ENCODE data around the gene COL8A1.

Gene COL8A1

DNA sequence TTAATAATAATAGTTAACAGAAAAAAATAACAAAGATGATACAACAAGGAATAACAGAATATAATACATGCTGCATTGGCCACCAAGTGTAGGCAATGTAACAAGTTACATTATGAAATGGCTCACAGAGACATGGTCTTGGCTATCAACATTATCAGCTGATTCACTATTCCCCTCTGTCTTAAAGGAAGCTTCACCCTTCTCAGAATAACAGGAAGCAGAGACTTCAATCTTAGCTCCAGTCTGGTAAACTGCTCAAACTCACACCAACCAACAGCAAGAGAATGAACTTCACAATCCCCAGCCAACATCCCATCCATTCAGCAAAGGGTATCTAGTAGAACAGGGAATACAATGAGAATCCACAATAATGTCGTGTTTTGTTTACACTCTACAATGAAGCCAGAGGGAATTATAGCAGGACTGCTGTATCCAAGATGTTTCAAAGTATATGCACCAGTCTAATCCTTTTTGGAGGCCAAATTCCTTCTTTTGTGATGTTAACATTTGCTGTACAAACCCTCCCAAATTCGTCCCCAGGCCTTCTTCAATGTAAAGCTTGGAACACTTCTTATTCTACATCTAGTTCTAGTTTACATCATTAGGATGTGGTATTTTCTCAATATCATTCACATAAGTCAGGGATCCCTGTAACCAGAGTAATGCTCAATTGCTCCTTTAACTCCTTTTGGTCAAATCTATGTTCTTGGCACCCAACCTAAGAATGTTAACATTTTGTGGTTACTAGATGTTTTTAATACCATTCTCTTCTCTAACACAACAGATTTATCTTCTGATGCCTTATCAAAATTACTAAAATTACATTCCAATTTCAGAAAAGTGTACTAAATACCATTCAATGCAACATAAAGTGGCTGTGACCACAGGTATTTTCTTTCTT lies 126.9 kb downstream of the COL8A1 start:
- DNase-seq = no peak

DNA sequence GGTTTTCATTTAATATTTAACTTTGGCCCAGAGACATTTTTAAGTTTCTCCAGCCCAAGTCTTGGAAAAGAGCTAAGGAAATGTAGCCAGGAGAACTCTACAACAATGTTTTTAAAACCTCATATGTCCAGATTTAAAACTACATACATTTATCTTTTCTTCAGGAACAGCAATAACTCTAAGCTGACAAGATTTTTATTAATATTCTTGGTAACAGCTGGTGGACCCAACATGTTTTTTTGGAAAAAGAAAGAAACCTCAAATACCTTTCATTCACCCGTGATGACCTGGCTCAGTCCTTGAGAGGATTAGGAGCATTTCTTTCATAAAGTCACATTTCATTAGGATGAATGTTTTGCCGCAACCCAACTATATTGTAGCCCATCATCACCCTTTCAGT lies 128.9 kb downstream of the COL8A1 start:
- DNase-seq = no peak

DNA sequence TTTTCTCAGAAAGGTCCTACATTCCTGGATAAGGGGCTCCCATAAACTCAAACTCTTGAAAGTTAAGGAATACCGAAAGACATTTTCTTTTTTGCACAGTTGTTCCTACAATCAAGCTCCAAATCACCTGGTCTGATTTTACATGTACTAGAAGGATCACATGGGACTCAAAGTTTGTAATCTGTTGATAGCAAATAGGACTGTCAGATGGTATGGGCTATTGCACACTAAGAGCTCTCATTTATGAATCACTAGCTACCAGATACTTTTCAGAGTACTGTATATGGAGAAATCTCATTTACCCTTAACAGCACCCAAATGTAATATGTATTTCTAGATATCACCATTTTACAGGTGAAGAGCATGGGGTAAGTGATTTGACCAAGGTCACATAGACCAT lies 129.7 kb downstream of the COL8A1 start:
- no peak for DNase-seq

- DNase-seq = no peak
These were observed 130.6 kb downstream of the COL8A1 start for GRCh38 chr3:99768808-99769501.

DNA sequence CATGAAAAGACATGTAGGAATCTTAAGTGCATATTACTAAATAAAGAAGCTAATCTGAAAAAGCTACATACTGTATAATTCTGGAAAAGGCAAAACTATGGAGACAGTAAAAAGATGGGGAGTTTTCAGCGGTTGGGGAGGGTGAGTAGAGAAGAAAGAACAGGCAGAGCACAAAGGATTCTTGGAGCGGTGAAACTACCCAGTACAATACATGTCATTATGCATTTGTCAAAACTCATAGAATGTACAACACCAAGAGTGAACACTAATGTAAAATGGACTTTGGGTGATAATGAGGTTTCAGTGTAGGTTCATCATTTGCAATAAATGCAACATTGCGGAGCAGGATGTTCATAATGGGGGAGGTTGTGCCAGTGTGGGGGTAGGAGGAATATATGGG lies 133.8 kb downstream of the COL8A1 start:
- DNase-seq = no peak

- no peak for DNase-seq
These were observed 134.3 kb downstream of the COL8A1 start for GRCh38 chr3:99772671-99773070.

- DNase-seq = no peak
These were observed 136.1 kb downstream of the COL8A1 start for GRCh38 chr3:99774467-99774866.

- DNase-seq = no peak
These were observed 138.3 kb downstream of the COL8A1 start for GRCh38 chr3:99776516-99777209.

DNA sequence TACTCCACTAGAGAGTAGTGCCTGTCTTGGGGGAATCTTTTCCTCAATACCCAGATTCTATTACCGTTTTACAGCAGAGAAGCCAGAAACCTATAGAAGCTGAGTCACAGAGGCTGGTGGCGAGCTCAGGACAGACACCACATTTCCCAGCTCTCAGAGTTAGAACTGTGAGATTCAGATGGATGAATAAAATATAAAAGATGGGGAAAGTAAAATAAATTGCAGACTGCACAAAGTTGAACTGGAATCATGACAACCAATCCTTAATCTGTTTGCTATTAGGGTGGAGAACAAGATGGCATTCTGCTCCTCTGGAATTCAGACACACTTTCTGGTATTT lies 138.8 kb downstream of the COL8A1 start:
- no peak for DNase-seq

- no peak for DNase-seq
These were observed 139.3 kb downstream of the COL8A1 start for GRCh38 chr3:99777708-99778107.

DNA sequence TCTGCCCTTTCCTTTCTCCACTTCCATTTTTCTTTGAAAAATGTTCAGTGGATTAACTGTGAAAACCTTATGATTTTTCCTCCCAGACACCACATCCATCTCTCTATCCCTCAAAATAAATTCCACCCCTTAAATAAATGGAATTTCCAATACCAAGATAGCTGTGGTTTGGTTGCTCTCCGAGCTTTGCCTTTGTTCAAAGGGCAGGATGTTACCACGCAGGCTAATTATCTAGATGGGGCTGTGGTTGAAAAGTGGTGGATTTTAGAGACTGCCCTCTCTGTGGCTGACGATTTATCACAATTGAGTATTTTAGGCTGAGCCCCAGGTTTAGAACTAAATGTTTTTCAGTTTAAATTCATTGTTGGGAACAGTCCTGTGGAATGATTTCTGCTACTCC lies 142.4 kb downstream of the COL8A1 start:
- DNase-seq = no peak

DNA sequence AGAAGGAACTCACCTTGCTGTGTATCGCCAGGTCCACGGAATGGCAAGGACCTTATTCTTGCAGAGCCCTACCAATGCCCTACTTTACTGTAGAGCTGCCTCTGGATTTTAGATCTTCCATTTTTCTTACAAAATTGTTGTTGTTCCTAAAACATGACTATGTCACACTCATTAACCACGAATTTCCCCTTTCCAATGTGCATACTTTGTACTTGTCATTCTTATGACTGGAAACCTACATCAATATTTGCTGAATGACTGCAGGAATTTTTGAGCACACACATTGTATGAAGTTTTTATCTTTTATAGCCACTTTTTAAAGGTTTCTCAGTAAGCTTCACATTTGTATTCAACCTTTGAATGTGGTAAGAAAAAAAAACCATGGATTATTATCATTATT lies 143.4 kb downstream of the COL8A1 start:
- no peak for DNase-seq

- no peak for DNase-seq
These were observed 144.7 kb downstream of the COL8A1 start for GRCh38 chr3:99783011-99783573.

GRCh38 chr3:99789011-99789721 lies 150.8 kb downstream of the COL8A1 start:
- no peak for DNase-seq

DNA sequence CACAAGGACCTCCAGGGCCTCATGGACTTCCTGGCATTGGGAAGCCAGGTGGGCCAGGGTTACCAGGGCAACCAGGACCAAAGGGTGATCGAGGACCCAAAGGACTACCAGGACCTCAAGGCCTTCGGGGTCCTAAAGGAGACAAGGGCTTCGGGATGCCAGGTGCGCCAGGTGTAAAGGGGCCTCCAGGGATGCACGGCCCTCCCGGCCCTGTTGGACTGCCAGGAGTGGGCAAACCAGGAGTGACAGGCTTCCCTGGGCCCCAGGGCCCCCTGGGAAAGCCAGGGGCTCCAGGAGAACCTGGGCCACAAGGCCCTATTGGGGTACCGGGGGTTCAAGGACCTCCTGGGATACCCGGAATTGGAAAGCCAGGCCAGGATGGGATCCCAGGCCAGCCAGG lies 156.1 kb downstream of the COL8A1 start:
- no peak for DNase-seq

- no peak for DNase-seq
These were observed 157.2 kb downstream of the COL8A1 start for GRCh38 chr3:99795573-99795972.

DNA sequence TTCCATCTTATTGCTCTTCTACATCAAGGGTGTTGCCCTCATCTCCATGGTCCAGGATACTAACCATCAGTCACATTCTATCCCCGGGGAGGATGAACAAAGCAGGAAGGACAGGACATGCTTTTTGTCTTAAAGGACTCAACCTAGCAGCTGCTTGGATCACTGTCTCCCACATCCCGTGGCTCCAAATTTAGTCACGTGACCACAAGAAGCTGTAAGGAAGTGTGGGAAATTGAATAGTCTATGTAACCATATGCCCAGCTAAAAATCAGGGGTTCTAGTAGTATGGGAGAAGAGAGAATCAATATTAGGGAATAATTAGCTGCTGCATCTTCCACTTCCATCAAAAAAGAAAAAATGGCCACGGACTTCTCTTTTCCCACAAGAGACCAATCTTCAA lies 161.0 kb downstream of the COL8A1 start:
- DNase-seq = no peak

- no peak for DNase-seq
These were observed 164.9 kb downstream of the COL8A1 start for GRCh38 chr3:99803297-99803696.

DNA sequence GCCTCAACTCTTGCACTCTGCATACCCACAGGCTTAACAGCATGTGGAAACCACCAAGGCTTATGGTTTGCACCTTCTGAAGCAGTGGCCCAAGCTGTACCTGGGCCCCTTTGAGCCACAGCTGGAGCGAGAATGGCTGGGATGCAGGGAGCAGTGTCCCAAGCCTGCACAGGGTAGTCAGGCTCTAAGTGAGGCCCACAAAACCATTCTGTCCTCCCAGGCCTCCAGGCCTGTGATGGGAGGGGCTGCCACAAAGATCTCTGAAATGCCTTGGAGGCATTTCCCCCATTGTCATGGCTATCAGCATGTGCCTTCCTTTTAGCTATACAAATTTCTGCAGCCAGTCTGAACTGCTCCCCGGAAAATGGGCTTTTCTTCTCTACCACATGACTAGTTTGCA lies 166.8 kb downstream of the COL8A1 start:
- DNase-seq = no peak

GRCh38 chr3:99808163-99808794 lies 169.9 kb downstream of the COL8A1 start:
- DNase-seq = peak; percentile 49

DNA sequence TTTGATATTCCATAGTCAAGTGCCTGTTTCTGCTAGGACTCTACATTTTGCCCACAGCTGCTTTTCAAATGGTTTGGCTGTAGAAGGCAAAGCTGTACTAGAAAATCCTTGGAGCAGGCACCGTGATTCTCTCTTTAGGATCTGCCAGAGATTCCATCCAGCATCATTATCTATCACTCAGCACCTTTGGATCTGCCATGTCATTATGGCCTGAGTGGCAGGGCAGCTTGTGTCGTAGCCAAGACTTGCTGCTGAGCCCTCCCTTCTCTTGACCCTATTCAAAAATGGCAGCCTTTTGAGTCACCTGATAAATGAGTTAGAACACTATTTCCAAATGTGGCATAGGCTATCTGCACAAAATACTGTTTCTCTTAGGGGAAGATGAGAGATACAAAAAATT lies 171.2 kb downstream of the COL8A1 start:
- DNase-seq = no peak

GRCh38 chr3:99810403-99810802 lies 172.0 kb downstream of the COL8A1 start:
- no peak for DNase-seq

Measured in CD4-positive, alpha-beta T cell treated with Interleukin-6 for 4 hours (primary cell).